Stimulated activated CD8-positive, alpha-beta memory T cell treated with anti-CD3 and anti-CD28 coated beads, Interleukin-15, amount 100 ng/mL, for 4 hours (primary cell): ENCODE results near the gene CSDE1.
A peak's percentile ranks its signal among the peaks of the same experiment; 100 is the strongest.

ENCODE experiments used
- DNase-seq, 2 donors: peaks; one replicate each; pipeline ENCODE4 v3.0.0-alpha.2; 2020; ENCODE audit warnings: low read depth in 2 of 2

Gene CSDE1

DNA sequence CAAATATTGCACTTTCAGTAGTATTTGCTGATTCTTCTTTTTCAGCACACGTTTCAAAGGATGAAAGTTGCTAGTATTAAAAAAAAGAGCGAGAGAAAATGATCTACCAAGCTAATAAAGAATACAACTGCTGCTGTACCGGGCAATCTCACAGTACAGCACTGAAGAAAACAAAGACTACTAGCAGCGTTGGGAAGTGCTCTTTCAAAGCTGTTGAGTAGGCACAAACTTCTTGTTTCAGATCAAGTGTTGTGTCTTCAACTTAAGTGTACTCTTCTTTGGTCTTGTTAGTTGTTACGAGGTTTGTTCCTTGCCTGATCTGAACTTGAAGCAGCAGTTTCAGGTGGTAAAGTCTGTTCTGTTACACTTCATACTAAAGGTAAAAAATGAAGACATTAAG lies 7.9 kb downstream of the CSDE1 start:
- no peak for DNase-seq

DNA sequence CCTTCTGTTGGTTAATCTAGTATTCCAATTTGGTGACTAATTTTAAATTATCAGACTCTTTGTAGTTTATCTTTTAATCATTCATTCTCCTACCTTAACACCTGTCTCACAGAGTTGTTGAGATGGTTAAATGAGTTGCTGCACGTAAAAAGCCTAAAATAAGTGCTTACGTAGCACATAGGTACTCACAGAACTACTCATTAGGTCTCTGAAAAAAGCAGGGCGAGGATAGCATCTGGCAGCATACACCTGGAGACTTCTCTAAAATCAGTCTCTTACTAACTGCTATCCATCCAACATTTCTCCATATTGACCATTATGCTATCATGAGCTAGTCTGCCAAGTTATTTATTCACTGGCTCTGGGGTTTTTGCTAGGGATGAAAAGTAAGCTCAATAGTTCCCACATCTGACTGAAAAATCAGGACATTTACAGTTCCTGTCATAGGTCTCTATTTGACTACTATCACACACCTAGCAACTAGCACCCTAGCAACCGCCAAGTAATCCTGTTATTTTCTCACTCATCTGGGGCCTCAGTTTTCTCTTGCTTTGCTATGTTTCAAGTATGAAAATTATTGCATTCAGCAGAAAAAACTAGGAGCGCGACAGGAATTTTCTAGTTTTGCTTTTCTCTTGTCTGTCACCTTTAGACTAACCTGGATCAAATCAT lies 11.2 kb downstream of the CSDE1 start:
- no peak for DNase-seq

DNA sequence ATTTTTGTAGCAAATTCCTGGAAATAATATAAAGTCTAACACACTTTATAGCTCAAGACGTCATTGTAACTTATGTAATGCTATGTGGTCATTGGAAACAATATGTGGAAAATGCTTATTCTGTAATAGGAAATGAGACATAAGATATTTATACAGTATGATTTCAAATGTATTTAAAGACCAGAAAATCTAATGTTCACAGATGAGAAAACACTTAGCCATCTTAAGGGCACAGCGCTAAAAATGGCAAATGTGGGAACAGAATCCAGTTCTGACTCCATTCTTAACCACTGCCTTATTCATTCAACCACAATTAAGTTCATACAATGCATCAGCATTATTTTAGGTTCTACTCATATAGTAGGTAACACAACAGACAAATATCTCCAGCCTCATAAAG lies 12.5 kb downstream of the CSDE1 start:
- DNase-seq, result no peak

DNA sequence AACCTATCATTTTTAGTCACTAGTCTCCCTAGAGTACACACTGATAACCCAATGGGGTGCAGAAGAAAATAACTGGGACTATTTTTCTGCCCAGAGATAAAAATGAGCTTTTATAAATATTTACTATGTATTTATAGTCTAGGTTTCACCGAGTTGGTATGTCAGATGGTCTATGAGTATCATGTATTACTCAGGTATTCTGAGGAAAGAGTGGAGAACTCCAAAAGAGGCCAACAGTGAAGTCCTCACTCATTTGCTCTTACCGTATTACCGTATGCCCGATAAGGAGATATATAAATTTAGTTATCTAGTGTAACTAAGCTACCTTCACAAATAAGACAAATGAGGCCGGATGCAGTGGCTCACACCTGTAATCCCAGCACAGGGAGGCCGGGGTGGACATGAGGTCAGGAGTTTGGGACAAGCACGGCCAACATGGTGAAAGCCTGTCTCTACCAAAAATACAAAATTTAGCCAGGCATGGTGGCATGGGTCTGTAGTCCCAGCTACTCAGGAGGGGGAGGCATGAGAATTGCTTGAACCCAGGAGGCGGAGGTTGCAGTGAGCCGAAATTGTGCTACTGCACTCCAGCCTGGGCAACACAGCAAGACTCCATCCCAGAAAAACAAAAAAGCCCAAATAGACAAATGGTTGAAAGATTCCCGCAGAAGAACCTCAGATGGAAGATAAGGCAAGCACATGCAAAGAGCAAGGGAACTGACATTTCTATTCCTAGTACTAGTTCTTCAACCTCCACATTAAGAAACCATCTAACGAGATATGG lies 15.6 kb downstream of the CSDE1 start:
- DNase-seq, result no peak

DNA sequence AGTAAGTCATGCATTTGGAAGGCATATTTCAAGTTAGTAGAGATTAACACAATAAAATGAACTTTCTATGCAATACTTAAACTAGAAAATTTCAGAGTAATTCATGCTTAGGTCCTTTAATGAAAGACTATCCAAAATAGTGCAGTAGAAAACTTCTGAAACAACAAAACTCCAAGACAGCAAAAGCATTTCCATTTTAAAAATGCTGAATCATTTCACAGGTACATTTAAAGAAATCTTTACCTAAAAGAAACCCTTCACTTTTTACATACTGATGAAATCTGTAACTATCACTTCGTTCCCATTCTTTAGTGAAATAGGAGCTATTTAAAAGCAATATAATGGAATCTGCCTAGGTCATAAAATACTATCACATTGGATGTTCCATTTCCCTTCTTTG lies 17.5 kb downstream of the CSDE1 start:
- DNase-seq, result no peak

DNA sequence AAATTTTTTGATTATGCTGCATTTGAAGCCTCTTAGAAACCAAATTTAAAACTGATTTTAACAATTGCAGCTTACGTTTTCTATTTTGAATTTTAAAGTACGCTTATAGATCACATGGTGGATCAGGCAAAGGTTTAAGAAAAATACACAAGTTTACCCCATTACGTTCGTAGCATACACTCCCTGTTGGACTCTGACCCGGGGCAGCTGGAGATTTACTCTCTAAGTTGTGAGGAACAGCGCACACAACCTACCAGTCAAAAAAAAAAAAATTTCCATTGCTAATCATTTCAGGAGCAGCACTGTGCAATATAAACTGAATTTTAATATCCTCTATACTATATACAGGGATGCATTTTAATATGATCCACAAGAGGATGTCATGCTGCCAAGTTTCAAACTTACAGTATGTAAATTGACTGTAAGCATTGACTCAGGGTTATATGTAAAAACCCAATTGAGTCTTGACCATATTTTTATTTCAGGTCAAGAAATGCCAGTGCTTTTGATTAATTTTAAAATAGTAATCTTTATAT lies 20.4 kb downstream of the CSDE1 start:
- no peak for DNase-seq

DNA sequence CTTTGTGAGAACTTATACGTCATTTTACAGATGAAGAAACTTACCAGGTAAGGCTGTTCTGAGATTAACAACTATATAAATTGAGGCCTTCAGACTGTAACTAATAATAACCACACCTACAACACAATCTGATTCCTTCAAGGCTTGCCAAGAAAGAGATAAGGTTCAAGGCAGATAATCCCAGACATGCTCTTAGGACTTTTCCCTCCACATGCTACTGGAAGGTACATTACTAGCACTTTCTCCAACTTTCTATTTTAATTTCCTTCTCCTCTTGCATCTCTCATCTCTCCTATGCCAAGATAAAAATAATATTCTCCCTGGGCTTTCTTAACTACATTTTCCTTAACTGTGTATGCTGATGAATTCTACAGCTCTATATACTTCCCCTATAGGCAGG lies 22.3 kb downstream of the CSDE1 start:
- DNase-seq, result no peak

DNA sequence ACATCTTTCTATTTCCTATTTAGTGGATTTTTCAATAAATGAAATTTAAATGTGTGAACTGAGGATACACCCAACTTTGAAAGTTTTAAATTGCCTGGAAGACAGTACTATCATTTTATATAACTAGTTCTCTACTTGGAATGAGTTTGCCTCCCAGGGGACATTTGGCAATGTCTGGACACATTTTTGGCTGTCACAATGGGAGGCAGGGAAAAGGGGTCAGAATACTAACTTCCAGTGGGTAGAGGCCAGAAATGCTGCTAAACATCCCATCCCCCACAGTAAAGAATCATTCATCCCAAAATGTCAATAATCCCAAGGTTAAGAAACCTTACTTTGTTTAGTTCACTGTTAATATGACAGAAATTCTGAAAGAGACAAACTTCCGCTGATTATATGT lies 28.0 kb downstream of the CSDE1 start:
- no peak for DNase-seq

DNA sequence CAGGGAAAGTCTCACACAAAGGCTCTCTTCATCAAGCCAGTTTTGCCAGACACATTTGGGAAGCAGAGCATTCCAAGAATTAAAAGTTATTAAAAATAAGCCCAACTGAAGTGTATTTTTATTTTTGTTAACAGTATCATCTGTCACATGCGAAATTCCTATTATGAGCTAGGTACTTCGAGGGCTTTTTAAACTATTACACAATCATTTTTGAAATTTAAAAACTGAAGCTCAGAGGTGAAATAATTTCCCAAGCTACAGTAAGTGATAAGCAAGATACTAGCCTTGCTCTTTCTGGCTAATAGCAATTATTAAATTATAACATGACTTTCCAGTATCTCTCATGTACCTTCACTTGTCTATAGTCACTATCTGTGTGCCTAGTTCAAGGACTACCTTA lies 29.2 kb downstream of the CSDE1 start:
- DNase-seq, result no peak

DNA sequence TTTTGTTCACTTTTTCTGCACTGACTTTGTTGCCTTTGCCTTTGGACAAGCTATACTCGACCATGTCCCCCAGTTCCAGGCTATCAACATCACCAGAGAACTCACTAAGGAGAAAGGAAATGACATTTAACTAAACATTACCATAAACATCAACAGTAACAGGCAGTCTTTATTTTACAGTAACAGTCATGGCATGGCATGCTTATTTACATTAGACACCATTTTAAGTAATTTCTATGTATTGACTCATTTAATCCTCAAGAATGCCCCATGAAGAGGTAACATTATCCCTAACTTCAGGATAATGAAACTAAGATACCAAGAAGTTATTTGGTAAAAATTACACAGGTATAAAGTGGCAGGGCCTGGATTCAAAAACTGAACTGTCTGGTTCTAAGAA lies 32.6 kb downstream of the CSDE1 start:
- DNase-seq, result no peak

DNA sequence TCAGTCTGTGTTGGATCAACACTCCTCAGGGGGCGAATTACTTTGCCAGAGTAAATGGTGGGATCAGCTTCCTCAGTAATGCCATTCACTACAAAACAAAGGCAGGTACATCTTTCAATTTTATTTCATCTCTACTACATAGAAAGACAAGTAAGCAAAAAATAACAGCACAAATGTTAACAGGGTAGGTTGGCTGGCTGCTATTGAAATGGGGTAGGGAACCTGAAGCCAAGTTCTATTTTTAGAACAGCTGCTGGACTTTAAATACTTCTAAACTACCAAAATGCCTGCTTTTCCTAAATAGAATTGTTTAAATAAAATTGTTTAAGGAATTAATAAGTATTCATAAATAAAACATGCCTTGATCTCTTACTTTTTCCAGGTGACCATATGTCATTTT lies 33.9 kb downstream of the CSDE1 start:
- DNase-seq, result no peak

DNA sequence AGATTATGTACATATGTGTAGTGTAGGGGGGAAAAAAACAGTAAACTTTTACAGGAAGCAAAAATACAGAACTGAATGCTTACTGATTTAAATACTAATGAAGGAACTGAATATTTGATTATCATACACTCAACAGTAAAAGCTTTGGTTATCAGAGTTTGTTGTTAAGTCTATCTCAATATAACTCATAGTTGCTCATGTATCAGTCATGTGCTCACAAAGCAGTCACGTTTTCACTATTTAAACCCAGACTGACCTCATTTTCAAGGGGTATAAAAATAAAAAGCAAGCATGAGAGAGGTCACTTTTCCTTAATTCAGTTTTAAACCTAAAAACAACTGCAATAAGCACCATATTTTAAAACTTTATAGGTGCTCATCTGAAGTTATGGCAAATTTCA lies 34.3 kb downstream of the CSDE1 start:
- no peak for DNase-seq

DNA sequence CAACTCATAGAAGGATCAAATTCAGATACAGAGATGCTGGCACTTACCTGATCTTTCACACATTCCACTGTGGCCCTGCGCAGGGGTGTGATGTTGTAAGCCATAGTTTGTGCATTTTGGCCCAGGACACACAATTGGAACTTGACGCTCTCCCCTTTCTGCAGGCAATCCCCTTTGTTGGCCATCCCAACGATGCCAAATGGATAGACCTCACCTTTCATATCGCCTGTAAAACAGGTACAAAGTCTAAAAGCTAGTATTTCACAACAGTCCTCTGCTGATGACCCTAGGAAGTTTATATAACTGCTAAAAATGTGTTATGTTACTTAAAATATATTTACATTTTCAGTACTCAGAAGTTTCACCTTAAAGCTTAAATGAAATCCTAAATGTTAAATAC lies 37.3 kb downstream of the CSDE1 start:
- DNase-seq, result no peak

DNA sequence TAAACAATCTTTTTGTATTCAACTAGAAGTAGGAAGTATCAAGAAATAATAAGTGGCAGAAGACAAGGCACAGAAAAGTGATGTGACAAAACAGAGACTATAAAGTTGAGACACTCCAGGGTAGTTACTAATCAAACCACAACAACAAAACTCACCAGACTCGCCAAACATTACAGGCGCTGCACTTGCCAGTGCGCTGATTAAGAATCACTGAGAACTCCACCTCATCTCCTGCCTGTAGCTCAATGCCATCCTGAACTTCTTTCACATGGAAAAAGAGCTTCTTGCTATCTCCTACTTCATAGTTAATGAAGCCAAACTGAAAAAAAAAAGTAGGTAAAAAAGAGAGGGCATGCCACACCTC lies 38.4 kb downstream of the CSDE1 start:
- DNase-seq, result no peak

DNA sequence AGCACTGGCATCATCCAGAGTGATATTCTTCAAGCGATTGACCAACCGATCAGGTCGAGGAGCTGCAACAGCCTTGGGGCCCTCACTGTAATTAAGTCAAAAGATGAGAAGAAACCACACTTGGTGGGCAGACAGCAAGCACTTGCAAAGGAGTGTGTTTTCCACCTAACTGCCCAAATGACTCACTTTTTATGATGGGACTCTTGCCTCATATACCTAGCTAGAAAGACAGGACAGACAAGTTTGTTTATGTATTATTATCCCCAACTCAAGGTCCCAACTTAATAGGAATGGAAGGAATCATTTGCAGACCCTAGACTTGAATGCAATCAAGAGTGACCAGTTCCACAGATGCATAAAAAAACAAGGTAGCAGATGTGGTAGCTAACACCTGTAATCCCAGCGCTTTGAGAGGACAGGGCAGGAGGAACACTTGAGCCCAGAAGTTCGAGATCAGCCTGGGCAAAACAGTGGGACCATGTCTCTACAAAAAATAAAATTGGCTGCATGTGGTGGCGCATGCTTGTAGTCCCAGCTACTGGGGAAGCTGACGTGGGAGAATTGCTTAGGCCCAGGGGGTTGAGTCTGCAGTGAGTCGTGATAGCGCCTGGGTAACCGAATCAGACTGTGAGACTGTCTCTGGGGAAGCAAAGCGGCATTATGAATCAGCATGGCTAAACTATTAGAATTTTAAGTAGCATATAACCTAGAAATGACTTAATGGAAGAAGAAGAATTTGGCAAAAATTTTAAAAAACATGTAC lies 38.9 kb downstream of the CSDE1 start:
- no peak for DNase-seq

DNA sequence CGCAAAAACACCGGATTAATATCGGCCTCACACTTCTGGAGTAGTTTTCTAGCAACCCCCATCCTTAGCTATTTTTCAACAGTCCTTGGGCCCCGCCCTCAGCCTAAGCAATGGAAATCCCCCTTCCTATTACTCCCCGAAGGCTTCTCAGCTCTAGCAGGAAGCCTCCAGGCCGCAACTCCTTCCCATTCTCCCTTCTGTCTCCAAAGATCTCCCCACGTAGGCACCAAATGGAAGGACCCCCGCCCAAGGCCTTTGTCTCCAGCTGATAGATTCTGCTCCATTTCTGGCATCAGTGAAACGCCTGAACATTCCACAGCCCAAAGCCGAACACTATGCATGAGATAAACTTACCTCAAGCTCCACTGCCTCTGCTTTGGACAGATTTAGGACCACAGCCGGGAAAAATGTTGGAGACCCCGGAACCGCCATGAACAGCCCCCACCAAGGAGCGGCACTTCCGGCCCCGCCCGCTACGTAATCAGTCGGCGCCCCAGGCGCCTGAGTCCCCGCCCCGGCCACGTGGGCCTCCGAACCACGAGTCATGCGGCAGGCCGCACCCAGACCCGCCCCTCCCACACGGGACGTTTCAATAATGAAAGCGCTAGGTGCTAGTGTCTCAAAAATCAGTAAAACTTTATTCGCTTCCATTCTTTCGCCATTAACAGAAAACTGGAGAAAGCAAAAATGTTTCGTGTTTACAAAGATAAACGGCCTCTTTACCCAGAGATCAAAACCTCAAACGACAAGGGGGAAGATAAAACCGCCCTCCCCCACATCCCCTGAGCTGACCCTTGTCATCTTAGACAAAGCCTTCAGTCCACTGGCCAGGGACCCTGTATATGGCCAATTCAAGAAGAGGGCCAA lies 41.2 kb downstream of the CSDE1 start, which contains the start of gene NRAS:
TSS of gene NRAS (minus strand) at position 468 of the 867 bp plus-strand sequence. CDS start 611 bp downstream, outside the sequence.
- DNase-seq, result peak; percentile 91 to 93

DNA sequence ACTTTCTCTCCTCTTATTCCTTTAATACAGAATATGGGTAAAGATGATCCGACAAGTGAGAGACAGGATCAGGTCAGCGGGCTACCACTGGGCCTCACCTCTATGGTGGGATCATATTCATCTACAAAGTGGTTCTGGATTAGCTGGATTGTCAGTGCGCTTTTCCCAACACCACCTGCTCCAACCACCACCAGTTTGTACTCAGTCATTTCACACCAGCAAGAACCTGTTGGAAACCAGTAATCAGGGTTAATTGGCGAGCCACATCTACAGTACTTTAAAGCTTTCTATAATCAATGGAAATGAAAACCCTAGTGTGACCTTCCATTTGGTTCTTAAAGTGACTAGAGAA lies 41.9 kb downstream of the CSDE1 start:
- DNase-seq, result no peak

DNA sequence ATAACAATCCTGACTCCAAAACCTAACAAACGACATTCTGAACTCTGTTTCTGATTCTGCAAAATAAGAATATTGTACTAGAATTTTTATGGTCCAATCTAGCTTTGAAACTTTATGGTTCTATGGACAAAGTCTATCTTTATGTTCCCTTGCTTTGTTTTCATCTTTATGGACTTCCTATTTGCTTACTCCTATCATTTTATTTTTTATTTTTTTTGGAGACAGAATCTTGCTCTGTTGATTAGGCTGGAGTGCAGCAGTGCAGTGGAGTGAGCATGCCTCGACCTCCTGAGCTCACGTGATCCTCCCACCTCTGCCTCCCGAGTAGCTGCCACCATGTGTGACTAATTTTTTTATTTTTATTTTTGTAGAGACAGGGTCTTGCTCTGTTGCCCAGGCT lies 44.8 kb downstream of the CSDE1 start:
- no peak for DNase-seq

DNA sequence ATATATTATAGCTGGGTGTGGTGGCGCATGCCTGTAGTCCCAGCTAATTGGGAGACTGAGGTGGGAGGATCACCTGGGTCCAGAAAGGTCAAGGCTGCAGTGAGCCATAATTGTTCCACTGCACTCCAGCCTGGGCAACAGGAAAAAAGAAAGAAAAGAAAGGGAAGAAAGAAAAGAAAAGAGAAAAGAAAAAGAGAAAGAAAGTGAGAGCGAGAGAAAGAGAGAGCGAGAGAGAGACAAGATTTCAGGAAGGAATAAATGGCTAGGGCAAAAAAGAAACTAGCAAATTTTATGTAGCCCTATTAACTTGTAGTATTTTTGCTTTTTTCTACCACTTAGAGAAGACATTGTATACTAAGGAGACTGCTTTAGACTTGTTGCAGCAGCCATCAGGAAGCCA lies 47.4 kb downstream of the CSDE1 start:
- DNase-seq, result no peak

DNA sequence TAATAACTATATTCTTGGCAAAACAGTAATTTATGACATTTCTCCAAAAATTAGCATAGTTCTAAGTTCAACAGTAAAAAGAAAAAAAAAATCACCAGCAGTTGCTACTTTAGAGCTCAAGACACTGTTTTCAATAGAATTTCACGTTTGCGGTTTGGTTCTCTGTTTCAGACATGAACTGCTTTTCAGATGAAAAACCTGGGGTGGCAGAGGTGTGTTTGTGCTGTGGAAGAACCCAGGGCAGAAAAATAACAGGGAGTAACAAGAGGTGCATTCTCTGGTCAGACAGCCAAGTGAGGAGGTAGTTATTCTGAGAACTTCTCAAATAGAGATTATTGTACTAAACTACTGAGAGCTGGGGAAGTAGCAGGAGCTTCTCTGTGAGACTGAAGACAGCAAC lies 50.2 kb downstream of the CSDE1 start:
- no peak for DNase-seq

DNA sequence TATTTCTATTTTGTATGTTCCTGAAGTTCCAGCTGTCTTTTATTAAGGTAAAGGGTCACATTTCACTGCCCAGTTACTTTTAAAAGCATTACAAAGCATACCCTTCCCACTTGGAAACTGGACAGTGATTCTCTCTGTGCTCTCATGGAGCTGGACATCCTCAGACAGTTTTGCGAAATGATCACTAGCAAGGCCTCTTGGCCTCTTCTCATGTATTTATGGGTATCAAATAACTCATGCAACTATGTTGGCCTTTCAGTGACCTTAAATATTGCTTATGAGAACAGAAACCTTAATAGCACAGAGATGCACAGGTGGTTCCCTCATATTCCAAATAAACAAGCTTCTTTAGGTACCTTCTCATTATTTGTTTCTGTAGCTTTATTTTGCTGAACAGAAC lies 54.5 kb downstream of the CSDE1 start:
- no peak for DNase-seq

DNA sequence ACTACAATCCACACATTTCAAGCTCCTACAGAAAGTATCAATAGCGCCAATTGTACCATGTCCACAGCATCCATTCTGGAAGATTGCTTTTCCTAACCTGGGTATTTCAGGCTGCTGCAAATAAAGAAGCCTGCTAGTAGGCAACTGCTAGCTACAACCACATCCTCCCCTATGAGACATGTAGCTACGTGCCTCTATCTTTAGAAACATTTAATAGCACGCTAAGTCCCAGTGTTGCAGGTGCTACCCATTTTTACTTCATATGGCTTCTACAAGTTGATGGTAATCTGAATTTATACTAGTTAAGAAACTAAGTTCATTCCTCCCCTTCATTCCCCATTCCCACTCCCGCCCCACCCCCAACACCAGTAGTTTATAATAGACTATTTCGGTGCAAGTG lies 55.0 kb downstream of the CSDE1 start:
- DNase-seq, result no peak
